Measurements from ENCODE around the gene ATM. TPM values are rescaled to one million over a fixed set of nuclear protein-coding genes. Genes with fewer than 3 reads are reported as not detected.

The ATM gene
- total and polyA plus RNA-seq, 10 of the 15 experiments (the other 5 are each of a cell fraction or from before 2014, with no cell fraction given) = 10.0 to 91.5 (median 40.2) TPM

GRCh38 chr11:108393046-108393445, 170.2 kb downstream of the ATM start:
- POLR2A ChIA-PET = no interaction called here
- no peak for FAIRE-seq
- H3K9me3 ChIP-seq (replicated peaks; ENCODE audit: control insufficient read depth, insufficient read depth, low read length) = no peaks in the 10 kb centered on the region
- H3K9ac ChIP-seq (ENCODE audit: control insufficient read depth, insufficient read depth, low read length) = no peak overlapping the region
- H4K20me1 ChIP-seq (ENCODE audit: control insufficient read depth, insufficient read depth) = no peaks in the 10 kb centered on the region
- H2AFZ ChIP-seq (ENCODE audit: control insufficient read depth, low read depth, low read length) = no peak overlapping the region
- H3K36me3 ChIP-seq (ENCODE audit: control insufficient read depth in 2 of 2, insufficient read depth in 2 of 2, low read length in 1 of 2) = no peaks in the 10 kb centered on the region
- in situ Hi-C loops (cut with MboI) = no loop called here
- H3K27ac ChIP-seq (ENCODE audit: control insufficient read depth, insufficient read depth) = no peak overlapping the region
- no peak overlapping the region for H3K4me2 ChIP-seq (ENCODE audit: control insufficient read depth, insufficient read depth)
- no TSS peak for BruUV-seq (replicated peaks)
- no peaks in the 10 kb centered on the region for H3K4me1 ChIP-seq (ENCODE audit: control insufficient read depth, insufficient read depth, low read length)
- SMC1A ChIA-PET (ENCODE audit: uncharacterized antibody, unreplicated experiment) = no interaction called here
- RAD21 ChIA-PET (ENCODE audit: unreplicated experiment) = no interaction called here
- 0% methylated on average over 1 of the region's 1 CpG for WGBS (ENCODE audit: insufficient coverage, insufficient replicate concordance, low lambda C conversion rate, missing lambda C conversion rate)
- no peak overlapping the region for H3K4me3 ChIP-seq
- H3K79me2 ChIP-seq (ENCODE audit: control insufficient read depth, insufficient read depth, low read length) = no peaks in the 10 kb centered on the region
- DNase-seq (ENCODE audit: low read depth, low spot score) = no peak
- no peaks in the 10 kb centered on the region for H3K27me3 ChIP-seq (replicated peaks in 1 of 2; ENCODE audit: control insufficient read depth in 2 of 2, insufficient read depth in 2 of 2, low read length in 1 of 2)
- intact Hi-C loops (cut with micrococcal nuclease; ENCODE audit: unreplicated experiment) = no loop called here
- ATAC-seq = no peak
- CTCF ChIA-PET = interaction anchor here (1.0 kb wide), 1 partner anchor 342 kb away, joined by 3 read pairs; no protein-coding TSS in a partner anchor
- TF ChIP-seq SKIL (IDR thresholded peaks at IDR 0.05; ENCODE audit: low read depth, poor library complexity, severe bottlenecking) = no peak
- TF ChIP-seq WRNIP1 (IDR thresholded peaks at IDR 0.05; ENCODE audit: borderline replicate concordance, low read depth, low read length) = no peak
- no peak for TF ChIP-seq SUZ12 (IDR thresholded peaks at IDR 0.05; ENCODE audit: unreplicated experiment)
- no peak for TF ChIP-seq POLR2AphosphoS5 (IDR thresholded peaks at IDR 0.05; ENCODE audit: low read length)
- TF ChIP-seq ASH2L (IDR thresholded peaks at IDR 0.05; ENCODE audit: borderline replicate concordance, low read depth) = no peak
- TF ChIP-seq MEF2A (IDR thresholded peaks at IDR 0.05; ENCODE audit: insufficient read depth, low read depth, low read length) = no peak
- TF ChIP-seq CEBPB (IDR thresholded peaks at IDR 0.05; ENCODE audit: borderline replicate concordance in 1 of 2, low read depth in 2 of 2, low read length in 2 of 2) = no peak
- no peak for TF ChIP-seq MTA3 (IDR thresholded peaks at IDR 0.05; ENCODE audit: borderline replicate concordance, low read length)
- no peak for TF ChIP-seq POLR2A (IDR thresholded peaks at IDR 0.05; ENCODE audit: low read depth, low read length)
- TF ChIP-seq USF2 (IDR thresholded peaks at IDR 0.05; ENCODE audit: borderline replicate concordance, low read depth, low read length) = no peak
- no peak for TF ChIP-seq SRF (IDR thresholded peaks at IDR 0.05; ENCODE audit: low read depth in 2 of 2, low read length in 2 of 2)
- no peak for TF ChIP-seq BACH1 (IDR thresholded peaks at IDR 0.05; ENCODE audit: borderline replicate concordance)
- TF ChIP-seq NFYA (IDR thresholded peaks at IDR 0.05; ENCODE audit: borderline replicate concordance, low read depth, low read length) = no peak
- no peak for TF ChIP-seq CBX5 (IDR thresholded peaks at IDR 0.05; ENCODE audit: low read depth)
- no peak for TF ChIP-seq REST (IDR thresholded peaks at IDR 0.05; ENCODE audit: low read depth, low read length)

Measured in GM12878 (cell line).